Endothelial cell of umbilical vein (primary cell): ENCODE results near the gene FTSJ1.

Experiments
- CTCF ChIP-seq, 2 donors: IDR thresholded peaks; 1 replicate in 1 of 2; 2 replicates in 1 of 2; pipeline ENCODE4 v1.5.1; 2011; ENCODE audit warnings: low read length in 2 of 2, mild to moderate bottlenecking in 2 of 2, moderate library complexity in 2 of 2, control low read depth in 1 of 2, inconsistent platforms in 1 of 2, low read depth in 1 of 2; ENCODE audit not compliant: insufficient read depth in 1 of 2; ENCODE audit errors: extremely low read depth in 1 of 2
- EZH2 ChIP-seq: IDR thresholded peaks from 2 replicates; pipeline ENCODE4 v1.6.1; 2012; ENCODE audit warnings: borderline replicate concordance, low read depth, mild to moderate bottlenecking, moderate library complexity, low read length, inconsistent platforms; ENCODE audit not compliant: severe bottlenecking
- FOS ChIP-seq: IDR thresholded peaks from 2 replicates; pipeline ENCODE4 v1.6.1; 2011; ENCODE audit warnings: mild to moderate bottlenecking, low read length, moderate library complexity, borderline replicate concordance; ENCODE audit not compliant: insufficient read depth
- JUN ChIP-seq: IDR thresholded peaks from 2 replicates; pipeline ENCODE4 v1.6.1; 2011; ENCODE audit warnings: borderline replicate concordance, low read depth; ENCODE audit not compliant: insufficient read length, insufficient read depth
- MAX ChIP-seq: IDR thresholded peaks from 2 replicates; pipeline ENCODE4 v1.6.1; 2011; ENCODE audit not compliant: insufficient read depth, insufficient read length
- POLR2A ChIP-seq: IDR thresholded peaks from 2 replicates; pipeline ENCODE4 v1.6.1; 2012; ENCODE audit warnings: low read depth, mild to moderate bottlenecking, control low read depth, low read length
- POLR2AphosphoS5 ChIP-seq: IDR thresholded peaks from 2 replicates; pipeline ENCODE4 v1.6.1; 2012; ENCODE audit warnings: low read depth, mild to moderate bottlenecking, control low read depth, low read length, moderate library complexity; ENCODE audit not compliant: insufficient read depth

GRCh38 chrX:48497871-48498270 lies 21.9 kb downstream of the FTSJ1 start:
- no peak for TF ChIP-seq POLR2AphosphoS5
- TF ChIP-seq CTCF (IDR thresholded peaks at IDR 0.05; ENCODE audit: extremely low read depth in 1 of 2, insufficient read depth in 1 of 2, low read depth in 1 of 2, low read length in 2 of 2) = no peak
- no peak for TF ChIP-seq POLR2A
- no peak for TF ChIP-seq MAX
- no peak for TF ChIP-seq FOS
- no peak for TF ChIP-seq EZH2
- TF ChIP-seq JUN = no peak
